ENCODE results near the gene GSX2.

- TF ChIP-seq CTCF (IDR thresholded peaks at IDR 0.05 in 8 of 11, conservative IDR thresholded peaks at IDR 0.05 in 3 of 11) (peak in 3 of 11 experiments; percentile 23 to 34 (median 28)), POLR2A (IDR thresholded peaks at IDR 0.05) (peak; percentile 88 to 96 (median 91)), POLR2AphosphoS5 (IDR thresholded peaks at IDR 0.05) (peak; percentile 99 to 100 (median 99))
These were observed 35.4 kb upstream of the GSX2 start, which contains the start of gene CHIC2 for GRCh38 chr4:54064317-54065111.
